ENCODE data around the gene NUP188.

NUP188 gene

DNA sequence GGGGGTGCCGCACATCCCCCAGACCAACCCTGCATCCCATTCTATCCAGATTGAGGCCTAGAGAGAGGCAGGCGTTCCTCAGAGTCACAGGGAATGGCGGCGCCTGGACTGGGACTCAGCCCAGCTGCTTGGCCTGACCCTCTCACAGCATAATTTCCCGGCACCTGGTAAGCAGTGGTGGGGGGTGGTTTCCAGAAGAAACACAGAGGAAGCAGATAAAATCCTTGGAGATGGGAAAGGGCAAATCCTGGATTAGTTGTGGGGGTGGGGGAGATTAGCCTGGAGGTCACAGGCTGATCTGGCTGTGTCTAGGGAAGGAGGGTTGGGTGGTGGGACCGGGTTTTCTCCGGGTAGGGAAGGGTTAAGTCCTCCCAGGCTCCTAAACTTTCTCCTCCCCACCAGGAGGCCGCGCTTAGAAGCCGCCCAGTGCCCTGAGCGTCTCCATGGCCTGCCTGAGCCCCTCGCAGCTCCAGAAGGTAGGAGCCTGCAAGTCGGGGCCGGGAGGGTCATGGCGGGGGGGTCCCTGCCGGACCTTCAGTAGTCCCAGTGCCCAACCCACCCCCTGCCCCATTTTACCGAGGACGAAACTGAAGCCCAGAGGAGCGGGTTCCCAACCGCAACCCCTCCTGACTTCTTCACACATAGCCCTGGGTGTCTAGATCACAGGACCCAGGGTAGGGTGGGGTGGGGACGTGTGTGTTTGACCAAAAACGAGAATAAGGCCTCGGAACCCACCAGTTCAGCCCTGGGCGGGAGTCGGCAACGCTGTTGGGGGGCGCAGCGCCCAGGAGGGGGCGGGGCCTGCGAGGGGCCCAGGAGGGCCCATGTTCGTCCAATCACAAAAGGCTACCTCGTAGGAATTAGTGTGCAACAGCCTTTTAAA is 25.4 kb upstream of the NUP188 start (continued):
- TF ChIP-seq, protein P1, sequence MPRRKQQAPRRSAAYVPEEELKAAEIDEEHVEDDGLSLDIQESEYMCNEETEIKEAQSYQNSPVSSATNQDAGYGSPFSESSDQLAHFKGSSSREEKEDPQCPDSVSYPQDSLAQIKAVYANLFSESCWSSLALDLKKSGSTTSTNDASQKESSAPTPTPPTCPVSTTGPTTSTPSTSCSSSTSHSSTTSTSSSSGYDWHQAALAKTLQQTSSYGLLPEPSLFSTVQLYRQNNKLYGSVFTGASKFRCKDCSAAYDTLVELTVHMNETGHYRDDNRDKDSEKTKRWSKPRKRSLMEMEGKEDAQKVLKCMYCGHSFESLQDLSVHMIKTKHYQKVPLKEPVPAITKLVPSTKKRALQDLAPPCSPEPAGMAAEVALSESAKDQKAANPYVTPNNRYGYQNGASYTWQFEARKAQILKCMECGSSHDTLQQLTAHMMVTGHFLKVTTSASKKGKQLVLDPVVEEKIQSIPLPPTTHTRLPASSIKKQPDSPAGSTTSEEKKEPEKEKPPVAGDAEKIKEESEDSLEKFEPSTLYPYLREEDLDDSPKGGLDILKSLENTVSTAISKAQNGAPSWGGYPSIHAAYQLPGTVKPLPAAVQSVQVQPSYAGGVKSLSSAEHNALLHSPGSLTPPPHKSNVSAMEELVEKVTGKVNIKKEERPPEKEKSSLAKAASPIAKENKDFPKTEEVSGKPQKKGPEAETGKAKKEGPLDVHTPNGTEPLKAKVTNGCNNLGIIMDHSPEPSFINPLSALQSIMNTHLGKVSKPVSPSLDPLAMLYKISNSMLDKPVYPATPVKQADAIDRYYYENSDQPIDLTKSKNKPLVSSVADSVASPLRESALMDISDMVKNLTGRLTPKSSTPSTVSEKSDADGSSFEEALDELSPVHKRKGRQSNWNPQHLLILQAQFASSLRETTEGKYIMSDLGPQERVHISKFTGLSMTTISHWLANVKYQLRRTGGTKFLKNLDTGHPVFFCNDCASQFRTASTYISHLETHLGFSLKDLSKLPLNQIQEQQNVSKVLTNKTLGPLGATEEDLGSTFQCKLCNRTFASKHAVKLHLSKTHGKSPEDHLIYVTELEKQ (tag by site-specific recombination; IDR thresholded peaks at IDR 0.05; ENCODE audit: borderline replicate concordance), result no peak
- peak; percentile 70; the same call in 1 of the 2 replicates for TF ChIP-seq ZNF76 (tag by site-specific recombination; IDR thresholded peaks at IDR 0.05; ENCODE audit: borderline replicate concordance, low read depth)
- TF ChIP-seq ZNF629 (tag by site-specific recombination; IDR thresholded peaks at IDR 0.05), result no peak
- TF ChIP-seq, protein P2, sequence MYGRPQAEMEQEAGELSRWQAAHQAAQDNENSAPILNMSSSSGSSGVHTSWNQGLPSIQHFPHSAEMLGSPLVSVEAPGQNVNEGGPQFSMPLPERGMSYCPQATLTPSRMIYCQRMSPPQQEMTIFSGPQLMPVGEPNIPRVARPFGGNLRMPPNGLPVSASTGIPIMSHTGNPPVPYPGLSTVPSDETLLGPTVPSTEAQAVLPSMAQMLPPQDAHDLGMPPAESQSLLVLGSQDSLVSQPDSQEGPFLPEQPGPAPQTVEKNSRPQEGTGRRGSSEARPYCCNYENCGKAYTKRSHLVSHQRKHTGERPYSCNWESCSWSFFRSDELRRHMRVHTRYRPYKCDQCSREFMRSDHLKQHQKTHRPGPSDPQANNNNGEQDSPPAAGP (tag by site-specific recombination; IDR thresholded peaks at IDR 0.05), result no peak
- TF ChIP-seq, protein P3, sequence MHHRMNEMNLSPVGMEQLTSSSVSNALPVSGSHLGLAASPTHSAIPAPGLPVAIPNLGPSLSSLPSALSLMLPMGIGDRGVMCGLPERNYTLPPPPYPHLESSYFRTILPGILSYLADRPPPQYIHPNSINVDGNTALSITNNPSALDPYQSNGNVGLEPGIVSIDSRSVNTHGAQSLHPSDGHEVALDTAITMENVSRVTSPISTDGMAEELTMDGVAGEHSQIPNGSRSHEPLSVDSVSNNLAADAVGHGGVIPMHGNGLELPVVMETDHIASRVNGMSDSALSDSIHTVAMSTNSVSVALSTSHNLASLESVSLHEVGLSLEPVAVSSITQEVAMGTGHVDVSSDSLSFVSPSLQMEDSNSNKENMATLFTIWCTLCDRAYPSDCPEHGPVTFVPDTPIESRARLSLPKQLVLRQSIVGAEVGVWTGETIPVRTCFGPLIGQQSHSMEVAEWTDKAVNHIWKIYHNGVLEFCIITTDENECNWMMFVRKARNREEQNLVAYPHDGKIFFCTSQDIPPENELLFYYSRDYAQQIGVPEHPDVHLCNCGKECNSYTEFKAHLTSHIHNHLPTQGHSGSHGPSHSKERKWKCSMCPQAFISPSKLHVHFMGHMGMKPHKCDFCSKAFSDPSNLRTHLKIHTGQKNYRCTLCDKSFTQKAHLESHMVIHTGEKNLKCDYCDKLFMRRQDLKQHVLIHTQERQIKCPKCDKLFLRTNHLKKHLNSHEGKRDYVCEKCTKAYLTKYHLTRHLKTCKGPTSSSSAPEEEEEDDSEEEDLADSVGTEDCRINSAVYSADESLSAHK (tag by site-specific recombination; IDR thresholded peaks at IDR 0.05), result peak; percentile 34; the same call in 1 of the 2 replicates
- TF ChIP-seq ZNF843 (tag by site-specific recombination; IDR thresholded peaks at IDR 0.05), result no peak
- TF ChIP-seq ZBTB8A (tag by site-specific recombination; IDR thresholded peaks at IDR 0.05), result peak; percentile 98
- TF ChIP-seq ZNF600 (tag by site-specific recombination; IDR thresholded peaks at IDR 0.05), result peak; percentile 57; the same call in 1 of the 2 replicates
- TF ChIP-seq, protein P4, sequence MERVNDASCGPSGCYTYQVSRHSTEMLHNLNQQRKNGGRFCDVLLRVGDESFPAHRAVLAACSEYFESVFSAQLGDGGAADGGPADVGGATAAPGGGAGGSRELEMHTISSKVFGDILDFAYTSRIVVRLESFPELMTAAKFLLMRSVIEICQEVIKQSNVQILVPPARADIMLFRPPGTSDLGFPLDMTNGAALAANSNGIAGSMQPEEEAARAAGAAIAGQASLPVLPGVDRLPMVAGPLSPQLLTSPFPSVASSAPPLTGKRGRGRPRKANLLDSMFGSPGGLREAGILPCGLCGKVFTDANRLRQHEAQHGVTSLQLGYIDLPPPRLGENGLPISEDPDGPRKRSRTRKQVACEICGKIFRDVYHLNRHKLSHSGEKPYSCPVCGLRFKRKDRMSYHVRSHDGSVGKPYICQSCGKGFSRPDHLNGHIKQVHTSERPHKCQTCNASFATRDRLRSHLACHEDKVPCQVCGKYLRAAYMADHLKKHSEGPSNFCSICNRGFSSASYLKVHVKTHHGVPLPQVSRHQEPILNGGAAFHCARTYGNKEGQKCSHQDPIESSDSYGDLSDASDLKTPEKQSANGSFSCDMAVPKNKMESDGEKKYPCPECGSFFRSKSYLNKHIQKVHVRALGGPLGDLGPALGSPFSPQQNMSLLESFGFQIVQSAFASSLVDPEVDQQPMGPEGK (tag by site-specific recombination; IDR thresholded peaks at IDR 0.05), result peak; percentile 51
- TF ChIP-seq ZNF423 (tag by site-specific recombination; IDR thresholded peaks at IDR 0.05), result peak; percentile 39; the same call in 1 of the 2 replicates
- peak; percentile 71 for TF ChIP-seq ZFP69B (tag by site-specific recombination; IDR thresholded peaks at IDR 0.05)
- TF ChIP-seq ZNF292 (tag by site-specific recombination; IDR thresholded peaks at IDR 0.05; ENCODE audit: borderline replicate concordance, low read depth), result no peak
- TF ChIP-seq ZNF324 (tag by site-specific recombination; IDR thresholded peaks at IDR 0.05), result 0 out of 2 replicates have a peak, but pooled peaks have one; percentile 33
- 0 out of 2 replicates have a peak, but pooled peaks have one; percentile 34 for TF ChIP-seq KLF7 (tag by site-specific recombination; IDR thresholded peaks at IDR 0.05; ENCODE audit: borderline replicate concordance)
- no peak for TF ChIP-seq ZNF16 (tag by site-specific recombination; IDR thresholded peaks at IDR 0.05; ENCODE audit: low read depth)
- TF ChIP-seq SP2 (tag by site-specific recombination; IDR thresholded peaks at IDR 0.05), result peak; percentile 60
- TF ChIP-seq, protein P5, sequence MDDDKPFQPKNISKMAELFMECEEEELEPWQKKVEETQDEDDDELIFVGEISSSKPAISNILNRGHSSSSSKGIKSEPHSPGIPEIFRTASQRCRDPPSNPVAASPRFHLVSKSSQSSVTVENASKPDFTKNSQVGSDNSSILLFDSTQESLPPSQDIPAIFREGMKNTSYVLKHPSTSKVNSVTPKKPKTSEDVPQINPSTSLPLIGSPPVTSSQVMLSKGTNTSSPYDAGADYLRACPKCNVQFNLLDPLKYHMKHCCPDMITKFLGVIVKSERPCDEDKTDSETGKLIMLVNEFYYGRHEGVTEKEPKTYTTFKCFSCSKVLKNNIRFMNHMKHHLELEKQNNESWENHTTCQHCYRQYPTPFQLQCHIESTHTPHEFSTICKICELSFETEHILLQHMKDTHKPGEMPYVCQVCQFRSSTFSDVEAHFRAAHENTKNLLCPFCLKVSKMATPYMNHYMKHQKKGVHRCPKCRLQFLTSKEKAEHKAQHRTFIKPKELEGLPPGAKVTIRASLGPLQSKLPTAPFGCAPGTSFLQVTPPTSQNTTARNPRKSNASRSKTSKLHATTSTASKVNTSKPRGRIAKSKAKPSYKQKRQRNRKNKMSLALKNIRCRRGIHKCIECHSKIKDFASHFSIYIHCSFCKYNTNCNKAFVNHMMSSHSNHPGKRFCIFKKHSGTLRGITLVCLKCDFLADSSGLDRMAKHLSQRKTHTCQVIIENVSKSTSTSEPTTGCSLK (tag by site-specific recombination; IDR thresholded peaks at IDR 0.05), result no peak
- TF ChIP-seq, protein P6, sequence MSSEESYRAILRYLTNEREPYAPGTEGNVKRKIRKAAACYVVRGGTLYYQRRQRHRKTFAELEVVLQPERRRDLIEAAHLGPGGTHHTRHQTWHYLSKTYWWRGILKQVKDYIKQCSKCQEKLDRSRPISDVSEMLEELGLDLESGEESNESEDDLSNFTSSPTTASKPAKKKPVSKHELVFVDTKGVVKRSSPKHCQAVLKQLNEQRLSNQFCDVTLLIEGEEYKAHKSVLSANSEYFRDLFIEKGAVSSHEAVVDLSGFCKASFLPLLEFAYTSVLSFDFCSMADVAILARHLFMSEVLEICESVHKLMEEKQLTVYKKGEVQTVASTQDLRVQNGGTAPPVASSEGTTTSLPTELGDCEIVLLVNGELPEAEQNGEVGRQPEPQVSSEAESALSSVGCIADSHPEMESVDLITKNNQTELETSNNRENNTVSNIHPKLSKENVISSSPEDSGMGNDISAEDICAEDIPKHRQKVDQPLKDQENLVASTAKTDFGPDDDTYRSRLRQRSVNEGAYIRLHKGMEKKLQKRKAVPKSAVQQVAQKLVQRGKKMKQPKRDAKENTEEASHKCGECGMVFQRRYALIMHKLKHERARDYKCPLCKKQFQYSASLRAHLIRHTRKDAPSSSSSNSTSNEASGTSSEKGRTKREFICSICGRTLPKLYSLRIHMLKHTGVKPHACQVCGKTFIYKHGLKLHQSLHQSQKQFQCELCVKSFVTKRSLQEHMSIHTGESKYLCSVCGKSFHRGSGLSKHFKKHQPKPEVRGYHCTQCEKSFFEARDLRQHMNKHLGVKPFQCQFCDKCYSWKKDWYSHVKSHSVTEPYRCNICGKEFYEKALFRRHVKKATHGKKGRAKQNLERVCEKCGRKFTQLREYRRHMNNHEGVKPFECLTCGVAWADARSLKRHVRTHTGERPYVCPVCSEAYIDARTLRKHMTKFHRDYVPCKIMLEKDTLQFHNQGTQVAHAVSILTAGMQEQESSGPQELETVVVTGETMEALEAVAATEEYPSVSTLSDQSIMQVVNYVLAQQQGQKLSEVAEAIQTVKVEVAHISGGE (tag by site-specific recombination; conservative IDR thresholded peaks at IDR 0.05; ENCODE audit: low read depth), result no peak
- TF ChIP-seq ZNF830 (tag by site-specific recombination; IDR thresholded peaks at IDR 0.05; ENCODE audit: low read depth), result no peak
- TF ChIP-seq ZNF416 (tag by site-specific recombination; IDR thresholded peaks at IDR 0.05), result no peak
- TF ChIP-seq ZSCAN16 (tag by site-specific recombination; IDR thresholded peaks at IDR 0.05), result no peak
- TF ChIP-seq KLF9 (tag by site-specific recombination; IDR thresholded peaks at IDR 0.05; ENCODE audit: low read depth), result peak; percentile 46; the same call in 1 of the 2 replicates
- peak; percentile 41; the same call in 1 of the 2 replicates for TF ChIP-seq ZBTB48 (tag by site-specific recombination; IDR thresholded peaks at IDR 0.05)

Data from HEK293 (cell line).